GM21717 (cell line): Measurements from ENCODE around the gene CHST11.

ENCODE experiments used
- ATAC-seq: cut with Tn5 transposase; IDR thresholded peaks from one replicate; pipeline ENCODE4 v1.9.1; 2021; ENCODE audit warnings: mild to moderate bottlenecking, moderate library complexity; ENCODE audit not compliant: unreplicated experiment

The CHST11 gene

GRCh38 chr12:104427547-104427938 is 29.2 kb upstream of the CHST11 start:
- ATAC-seq = no peak

DNA sequence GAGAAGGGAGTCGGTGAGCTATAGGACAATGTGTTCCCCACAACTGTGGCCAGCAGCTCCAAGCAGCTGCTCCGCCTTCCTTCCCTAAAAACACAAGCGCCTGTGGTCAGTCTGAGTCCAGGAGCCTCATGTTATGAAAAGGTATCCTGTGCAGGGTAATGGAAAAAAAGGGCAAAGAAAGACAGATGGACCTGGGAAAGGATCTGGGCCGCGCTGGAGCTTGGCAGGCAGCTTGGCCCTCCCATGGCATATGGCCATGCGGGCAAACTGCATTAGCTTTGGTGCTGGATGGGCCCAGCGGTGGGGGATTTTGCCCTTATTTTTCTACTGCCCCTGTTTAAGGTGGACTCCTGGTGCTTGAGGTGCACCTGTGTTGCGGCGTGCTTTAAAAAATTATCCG is 23.7 kb upstream of the CHST11 start:
- no peak for ATAC-seq

- no peak for ATAC-seq
Observed at GRCh38 chr12:104434129-104434528, 22.6 kb upstream of the CHST11 start.

DNA sequence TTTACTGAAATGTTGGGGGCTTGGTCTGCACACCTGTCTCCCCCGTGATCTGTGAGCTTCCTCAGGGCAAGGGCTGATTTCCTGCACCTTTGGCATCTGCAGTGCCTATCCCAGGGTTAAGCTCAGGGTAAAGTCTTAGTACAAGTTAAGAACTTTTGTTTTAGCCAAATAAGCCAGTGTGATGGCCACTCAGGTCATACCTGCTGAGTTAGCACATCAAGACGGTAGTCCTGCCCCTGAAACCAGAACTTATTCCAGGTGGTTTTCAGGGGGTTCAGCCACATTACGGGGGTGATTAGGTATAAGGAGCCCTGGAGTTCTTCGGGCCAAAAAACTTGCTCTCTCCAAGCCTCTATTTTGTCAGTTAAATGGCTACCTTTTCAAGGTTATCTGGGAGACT is 21.6 kb upstream of the CHST11 start:
- ATAC-seq = no peak

GRCh38 chr12:104435765-104436164 is 21.0 kb upstream of the CHST11 start:
- ATAC-seq = no peak

DNA sequence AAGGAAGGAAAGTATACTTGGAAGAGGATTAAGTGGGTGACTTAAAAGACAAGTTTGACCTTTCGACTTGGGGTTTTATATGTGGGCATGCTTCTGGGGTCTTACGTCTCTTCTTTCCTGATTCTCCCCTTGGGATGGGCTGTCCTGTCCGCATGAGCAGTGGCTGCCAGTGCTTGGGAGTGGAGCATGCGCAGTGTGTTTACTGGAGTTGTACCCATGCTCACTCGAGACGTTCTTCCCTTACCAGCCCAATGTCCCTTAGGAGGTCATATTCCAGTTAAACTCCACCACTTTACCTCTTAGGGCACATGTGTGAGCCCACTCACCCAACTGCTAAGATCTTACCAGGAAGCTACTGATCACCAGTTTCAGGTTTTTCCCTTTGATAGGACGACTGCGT is 20.0 kb upstream of the CHST11 start:
- no peak for ATAC-seq

DNA sequence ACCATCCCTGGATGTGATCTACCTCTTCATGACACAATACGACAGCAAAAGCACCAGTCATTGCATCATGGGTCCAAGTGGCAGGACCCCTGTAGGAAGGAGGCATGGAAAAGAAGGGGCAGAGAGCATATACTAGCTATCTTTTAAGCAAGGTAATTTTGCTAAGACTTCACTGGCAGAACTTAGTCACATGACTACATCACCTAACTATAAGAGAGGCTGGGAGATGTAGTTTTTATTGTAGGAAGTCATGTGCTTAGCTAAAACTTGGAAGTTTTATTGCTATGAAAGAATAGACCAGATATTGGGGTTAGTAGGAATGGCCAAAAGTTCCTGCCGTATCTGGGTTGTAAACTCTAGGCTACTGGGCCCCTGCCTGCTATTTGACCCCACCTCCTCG is 18.6 kb upstream of the CHST11 start:
- ATAC-seq = no peak

- ATAC-seq = no peak
Observed at GRCh38 chr12:104439137-104439536, 17.6 kb upstream of the CHST11 start.

- no peak for ATAC-seq
Observed at GRCh38 chr12:104443008-104443407, 13.7 kb upstream of the CHST11 start.

- ATAC-seq = no peak
Observed at GRCh38 chr12:104446646-104447421, 9.9 kb upstream of the CHST11 start.

GRCh38 chr12:104448031-104448430 is 8.7 kb upstream of the CHST11 start:
- ATAC-seq = no peak

DNA sequence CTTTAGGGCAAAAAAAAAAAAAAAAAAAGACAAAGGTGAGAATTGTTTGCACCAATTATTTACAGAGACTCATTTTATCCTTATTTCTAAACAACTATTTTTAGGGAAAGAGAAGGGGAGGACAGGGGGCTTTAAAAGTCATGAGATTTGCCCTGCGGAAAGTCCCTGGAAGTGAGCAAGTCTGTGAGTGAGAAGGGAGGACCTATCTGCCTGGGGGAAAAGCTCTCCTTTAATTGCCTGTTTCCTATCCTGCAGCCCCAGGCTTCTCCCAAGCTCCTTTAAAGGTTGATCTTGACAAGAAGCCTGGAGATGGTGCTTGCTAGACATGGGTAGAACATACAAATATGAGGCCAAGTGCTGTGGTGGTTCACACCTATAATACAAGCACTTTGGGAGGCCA is 8.3 kb upstream of the CHST11 start:
- ATAC-seq = no peak

DNA sequence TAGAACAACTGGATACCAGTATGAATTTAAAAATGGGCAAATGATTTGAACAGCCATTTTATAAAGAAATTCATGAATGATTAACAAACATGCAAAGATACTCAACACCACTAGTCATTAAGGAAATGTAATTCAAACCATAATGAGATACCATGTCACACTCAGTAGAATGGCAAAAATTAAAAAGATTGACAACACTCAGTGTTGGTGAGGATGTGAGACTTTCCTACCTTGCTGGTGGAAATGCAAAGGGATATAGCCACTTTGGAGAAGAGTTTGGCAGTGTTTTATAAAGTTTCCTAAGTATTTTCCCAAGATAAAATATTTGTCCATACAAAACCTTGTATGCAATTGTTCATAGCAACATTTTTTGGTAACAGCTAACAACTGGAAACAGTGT is 6.0 kb upstream of the CHST11 start:
- no peak for ATAC-seq

- ATAC-seq = no peak
Observed at GRCh38 chr12:104452087-104452486, 4.7 kb upstream of the CHST11 start.

GRCh38 chr12:104453133-104453532 is 3.6 kb upstream of the CHST11 start:
- ATAC-seq = no peak

DNA sequence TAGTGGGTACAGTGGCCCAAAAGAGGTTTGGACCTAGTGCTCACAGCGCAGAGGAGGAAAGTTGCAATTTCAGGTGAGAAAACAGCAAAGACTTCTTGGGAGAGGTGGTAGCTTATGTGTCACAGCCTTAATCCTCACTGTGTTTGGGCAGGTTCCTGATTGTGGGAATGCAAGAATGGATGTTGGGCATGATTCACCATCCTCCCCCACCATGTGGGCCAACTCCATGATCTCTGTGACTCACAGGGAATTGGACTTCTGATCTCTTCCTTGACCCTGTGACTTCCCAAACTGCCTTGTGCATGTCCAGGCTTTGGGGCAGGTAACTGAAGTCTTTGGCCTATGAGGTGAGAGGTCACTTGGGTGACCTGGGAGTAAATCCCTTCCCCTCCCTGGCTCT is 1.8 kb upstream of the CHST11 start:
- ATAC-seq = no peak

- ATAC-seq = no peak
Observed at GRCh38 chr12:104455578-104456416, 951 bp upstream of the CHST11 start.

- ATAC-seq = peak; percentile 29
Observed at GRCh38 chr12:104456950-104457745, 400 bp downstream of the CHST11 start.

- ATAC-seq = no peak
Observed at GRCh38 chr12:104457746-104458693, 1.3 kb downstream of the CHST11 start.

DNA sequence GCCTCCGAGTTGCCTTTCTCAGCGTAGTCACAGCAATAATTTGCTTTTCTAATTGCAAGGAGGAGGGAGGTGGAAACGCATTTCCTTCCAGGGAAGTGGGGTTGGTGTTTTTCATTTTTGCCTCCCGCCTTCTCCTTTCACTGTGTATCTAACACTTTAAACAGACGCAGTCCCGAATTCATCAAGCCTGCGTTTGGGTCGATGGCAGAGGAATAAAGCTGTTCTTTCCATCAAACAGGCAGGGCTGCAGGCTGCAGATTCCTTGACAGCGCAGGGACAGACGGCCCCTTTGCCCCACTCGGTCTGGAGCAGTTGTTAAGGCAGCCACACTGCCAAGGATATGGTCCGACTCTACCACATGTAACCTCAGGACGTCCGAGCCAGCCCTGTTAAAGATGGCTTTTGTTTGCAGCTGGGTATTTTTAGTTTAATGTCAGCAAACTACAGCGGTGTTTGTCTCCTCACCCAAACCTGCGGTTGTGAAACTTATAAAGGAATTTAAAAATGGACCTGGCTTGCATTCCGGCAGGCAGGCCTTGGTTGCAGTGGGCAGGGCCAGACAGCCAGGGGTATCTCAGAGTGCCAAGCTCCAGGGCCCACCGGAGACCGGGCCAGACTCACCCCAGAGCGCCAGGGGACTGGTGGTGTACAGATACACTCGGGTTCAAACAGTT is 2.1 kb downstream of the CHST11 start:
- ATAC-seq = no peak
